Measurements from ENCODE around the gene FMR1. TPM values are rescaled to one million over a fixed set of nuclear protein-coding genes. Genes with fewer than 3 reads are reported as not detected.
A peak's percentile ranks its signal among the peaks of the same experiment; 100 is the strongest.

FMR1 gene
- total RNA-seq, 6 experiments from 2014 or later, result 17.7 to 21.7 (median 19.9) TPM

- no peaks in the 10 kb centered on the region for H3K27me3 Mint-ChIP-seq (ENCODE audit: insufficient read depth)
- H3K4me1 Mint-ChIP-seq (ENCODE audit: low read depth), result peaks cover 53% of the 10 kb centered on the region
- peak overlapping the region; percentile 97; the same call in 1 of the 2 replicates for H3K4me3 Mint-ChIP-seq
- no peak for DNase-seq
- no peaks in the 10 kb centered on the region for H3K9me3 Mint-ChIP-seq
- H3K36me3 Mint-ChIP-seq (ENCODE audit: low read depth), result no peaks in the 10 kb centered on the region
- H3K27ac Mint-ChIP-seq, result no peak overlapping the region
- TF ChIP-seq CTCF (IDR thresholded peaks at IDR 0.05), result no peak
Measured at GRCh38 chrX:147914591-147914990, 2.9 kb downstream of the FMR1 start.

- Mint-ChIP-seq H3K9me3 (no peaks in the 10 kb centered on the region), H3K27me3 (ENCODE audit: insufficient read depth) (no peaks in the 10 kb centered on the region), H3K4me1 (ENCODE audit: low read depth) (peaks cover 62% of the 10 kb centered on the region), H3K4me3 (no peak overlapping the region), H3K27ac (no peak overlapping the region), H3K36me3 (ENCODE audit: low read depth) (no peaks in the 10 kb centered on the region)
- TF ChIP-seq CTCF (IDR thresholded peaks at IDR 0.05), result no peak
- no peak for DNase-seq
Measured at GRCh38 chrX:147916375-147916968, 4.8 kb downstream of the FMR1 start.

- peak; percentile 21 for DNase-seq
- peak overlapping the region; percentile 36; the same call in 1 of the 2 replicates for H3K4me3 Mint-ChIP-seq
- no peaks in the 10 kb centered on the region for H3K36me3 Mint-ChIP-seq (ENCODE audit: low read depth)
- H3K9me3 Mint-ChIP-seq, result no peaks in the 10 kb centered on the region
- TF ChIP-seq CTCF (IDR thresholded peaks at IDR 0.05), result no peak
- peak overlapping the region; percentile 33; the same call in 1 of the 2 replicates for H3K27ac Mint-ChIP-seq
- H3K4me1 Mint-ChIP-seq (ENCODE audit: low read depth), result peaks cover 62% of the 10 kb centered on the region
- no peaks in the 10 kb centered on the region for H3K27me3 Mint-ChIP-seq (ENCODE audit: insufficient read depth)
Measured at GRCh38 chrX:147917700-147918695, 6.3 kb downstream of the FMR1 start.

- Mint-ChIP-seq H3K36me3 (ENCODE audit: low read depth) (no peaks in the 10 kb centered on the region), H3K4me1 (ENCODE audit: low read depth) (peaks cover 42% of the 10 kb centered on the region), H3K9me3 (no peaks in the 10 kb centered on the region), H3K4me3 (no peak overlapping the region), H3K27me3 (ENCODE audit: insufficient read depth) (no peaks in the 10 kb centered on the region), H3K27ac (peak overlapping the region; percentile 23; the same call in 1 of the 2 replicates)
- no peak for TF ChIP-seq CTCF (IDR thresholded peaks at IDR 0.05)
- DNase-seq, result no peak
Measured at GRCh38 chrX:147920161-147920666, 8.5 kb downstream of the FMR1 start.

GRCh38 chrX:147923605-147924004 is 11.9 kb downstream of the FMR1 start:
- Mint-ChIP-seq H3K4me3 (no peak overlapping the region), H3K4me1 (ENCODE audit: low read depth) (peaks cover 9% of the 10 kb centered on the region), H3K27me3 (ENCODE audit: insufficient read depth) (no peaks in the 10 kb centered on the region), H3K36me3 (ENCODE audit: low read depth) (no peaks in the 10 kb centered on the region; the same call in 1 of the 2 replicates), H3K27ac (no peak overlapping the region), H3K9me3 (no peaks in the 10 kb centered on the region)
- no peak for DNase-seq
- no peak for TF ChIP-seq CTCF (IDR thresholded peaks at IDR 0.05)
